HepG2 (cell line): Measurements from ENCODE around the gene NDUFV1. TPM values are rescaled to one million over a fixed set of nuclear protein-coding genes. Genes with fewer than 3 reads are reported as not detected.
A peak's percentile ranks its signal among the peaks of the same experiment; 100 is the strongest.

Experiments used
- CHD2 ChIP-seq: IDR thresholded peaks from 2 replicates; pipeline ENCODE4 v1.6.1; 2011; ENCODE audit warnings: low read depth, low read length, improper control_type of control experiment
- DRAP1 ChIP-seq: IDR thresholded peaks from 2 replicates; pipeline ENCODE4 v1.6.1; 2016; ENCODE audit warnings: missing genetic modification reagents, missing compliant biosample characterization
- MED8 ChIP-seq: sonication (generic); formaldehyde crosslinking; IDR thresholded peaks from 2 replicates; pipeline ENCODE4 v1.8.1; 2023; ENCODE audit warnings: mild to moderate bottlenecking, missing genetic modification reagents; ENCODE audit not compliant: insufficient replicate concordance
- SIX1 ChIP-seq: sonication (generic); formaldehyde crosslinking; IDR thresholded peaks from 2 replicates; pipeline ENCODE4 v1.4.0; 2020; ENCODE audit warnings: missing genetic modification reagents, borderline replicate concordance
- SMYD3 ChIP-seq: sonication (generic); formaldehyde crosslinking; IDR thresholded peaks from 2 replicates; pipeline ENCODE4 v1.8.1; 2023; ENCODE audit warnings: mild to moderate bottlenecking, missing genetic modification reagents
- TARDBP ChIP-seq: sonication (generic); formaldehyde crosslinking; IDR thresholded peaks from 2 replicates; pipeline ENCODE4 v1.8.0; 2022; ENCODE audit warnings: mild to moderate bottlenecking, missing genetic modification reagents
- ZBTB1 ChIP-seq: sonication (generic); formaldehyde crosslinking; IDR thresholded peaks from 2 replicates; pipeline ENCODE4 v1.4.0; 2020; ENCODE audit warnings: missing genetic modification reagents, borderline replicate concordance
- ZC3H4 ChIP-seq: sonication (generic); formaldehyde crosslinking; IDR thresholded peaks from 2 replicates; pipeline ENCODE4 v1.4.0; 2020; ENCODE audit warnings: missing genetic modification reagents, borderline replicate concordance
- ZFP36L1 ChIP-seq: sonication (generic); formaldehyde crosslinking; IDR thresholded peaks from 2 replicates; pipeline ENCODE4 v1.8.0; 2022; ENCODE audit warnings: mild to moderate bottlenecking, missing genetic modification reagents, moderate library complexity
- ZKSCAN8 ChIP-seq: IDR thresholded peaks from 2 replicates; pipeline ENCODE4 v1.6.1; 2016; ENCODE audit warnings: borderline replicate concordance, missing genetic modification reagents, missing compliant biosample characterization
- ZNF124 ChIP-seq: sonication (generic); formaldehyde crosslinking; IDR thresholded peaks from 2 replicates; pipeline ENCODE4 v1.4.0; 2020; ENCODE audit warnings: missing genetic modification reagents
- ZNF143 ChIP-seq: sonication (generic); formaldehyde crosslinking; IDR thresholded peaks from 2 replicates; pipeline ENCODE4 v1.4.0; 2020; ENCODE audit warnings: missing genetic modification reagents
- ZNF275 ChIP-seq: sonication (generic); formaldehyde crosslinking; IDR thresholded peaks from 2 replicates; pipeline ENCODE4 v1.8.0; 2022; ENCODE audit warnings: missing genetic modification reagents, mild to moderate bottlenecking, inconsistent platforms, borderline replicate concordance
- ZNF296 ChIP-seq: sonication (generic); formaldehyde crosslinking; conservative IDR thresholded peaks from 2 replicates; pipeline ENCODE4 v1.5.0; 2020; ENCODE audit warnings: mild to moderate bottlenecking, missing genetic modification reagents
- ZNF3 ChIP-seq: IDR thresholded peaks from 2 replicates; pipeline ENCODE4 v1.7.0; 2017; ENCODE audit warnings: inconsistent platforms
- ZNF543 ChIP-seq: sonication (generic); formaldehyde crosslinking; IDR thresholded peaks from 2 replicates; pipeline ENCODE4 v1.4.0; 2020; ENCODE audit warnings: mild to moderate bottlenecking, missing genetic modification reagents
- ZNF710 ChIP-seq: sonication (generic); formaldehyde crosslinking; IDR thresholded peaks from 2 replicates; pipeline ENCODE4 v1.5.0; 2020; ENCODE audit warnings: mild to moderate bottlenecking, missing genetic modification reagents, borderline replicate concordance
- polyA plus RNA-seq, 8 experiments: library from polyadenylated mRNA; depleted of rRNA in 3 of 8; stranded (reverse) in 7 of 8; unstranded in 1 of 8; fragments of >200 nt; fragmentation: Illumina TruSeq in 4 of 8; extraction: Trizol in 4 of 8; gene quantifications; 2 replicates each; pipeline versions ENCODE4 v1.2.1 to v1.2.3, GENCODE V29; 2011 to 2016; ENCODE audit warnings: low read depth in 4 of 8, missing spikeins in 1 of 8, mixed read lengths in 1 of 8; ENCODE audit not compliant: insufficient read depth in 1 of 8
- total RNA-seq, 5 experiments: library from RNA; depleted of rRNA; stranded (reverse); fragments of >200 nt; fragmentation: Illumina TruSeq; extraction: Trizol; gene quantifications; 2 replicates each; pipeline ENCODE4 v1.2.3, GENCODE V29; 2016; ENCODE audit warnings: low read depth in 1 of 5
- TF ChIP-seq, protein P1 (sequence below): sonication (generic); formaldehyde crosslinking; IDR thresholded peaks from 2 replicates; pipeline ENCODE4 v1.8.1; 2022; ENCODE audit warnings: low read depth, mild to moderate bottlenecking, missing genetic modification reagents
- TF ChIP-seq, protein P2 (sequence below): sonication (generic); formaldehyde crosslinking; IDR thresholded peaks from 2 replicates; pipeline ENCODE4 v1.4.0; 2020; ENCODE audit warnings: missing genetic modification reagents; ENCODE audit errors: not compliant biosample characterization
- TF ChIP-seq, protein P3 (sequence below): sonication (generic); formaldehyde crosslinking; conservative IDR thresholded peaks from 2 replicates; pipeline ENCODE4 v1.8.1; 2023; ENCODE audit warnings: missing genetic modification reagents

The NDUFV1 gene
- total and polyA plus RNA-seq, 2 of the 13 experiments (the other 11 are each of a cell fraction or from before 2014, with no cell fraction given), result 88.9 to 137 TPM

GRCh38 chr11:67632175-67632981, 25.6 kb downstream of the NDUFV1 start (continued):
- TF ChIP-seq ZNF710 (no peak; the same call in 1 of the 2 replicates), SMYD3 (CRISPR knock-in tag) (no peak), ZNF275 (no peak), CHD2 (no peak), ZBTB1 (CRISPR knock-in tag) (no peak), TARDBP (CRISPR knock-in tag) (no peak), ZC3H4 (CRISPR knock-in tag) (no peak), ZFP36L1 (CRISPR knock-in tag) (peak; percentile 42; the same call in 1 of the 2 replicates), ZNF143 (CRISPR knock-in tag) (0 out of 2 replicates have a peak, but pooled peaks have one; percentile 28), ZNF296 (CRISPR knock-in tag) (no peak), ZNF124 (CRISPR knock-in tag) (peak; percentile 69; the same call in 1 of the 2 replicates), SIX1 (CRISPR knock-in tag) (no peak; the same call in 1 of the 2 replicates), ZKSCAN8 (CRISPR knock-in tag) (no peak), DRAP1 (no peak), ZNF543 (no peak), MED8 (no peak), ZNF3 (CRISPR knock-in tag) (no peak)
- TF ChIP-seq, protein P1, sequence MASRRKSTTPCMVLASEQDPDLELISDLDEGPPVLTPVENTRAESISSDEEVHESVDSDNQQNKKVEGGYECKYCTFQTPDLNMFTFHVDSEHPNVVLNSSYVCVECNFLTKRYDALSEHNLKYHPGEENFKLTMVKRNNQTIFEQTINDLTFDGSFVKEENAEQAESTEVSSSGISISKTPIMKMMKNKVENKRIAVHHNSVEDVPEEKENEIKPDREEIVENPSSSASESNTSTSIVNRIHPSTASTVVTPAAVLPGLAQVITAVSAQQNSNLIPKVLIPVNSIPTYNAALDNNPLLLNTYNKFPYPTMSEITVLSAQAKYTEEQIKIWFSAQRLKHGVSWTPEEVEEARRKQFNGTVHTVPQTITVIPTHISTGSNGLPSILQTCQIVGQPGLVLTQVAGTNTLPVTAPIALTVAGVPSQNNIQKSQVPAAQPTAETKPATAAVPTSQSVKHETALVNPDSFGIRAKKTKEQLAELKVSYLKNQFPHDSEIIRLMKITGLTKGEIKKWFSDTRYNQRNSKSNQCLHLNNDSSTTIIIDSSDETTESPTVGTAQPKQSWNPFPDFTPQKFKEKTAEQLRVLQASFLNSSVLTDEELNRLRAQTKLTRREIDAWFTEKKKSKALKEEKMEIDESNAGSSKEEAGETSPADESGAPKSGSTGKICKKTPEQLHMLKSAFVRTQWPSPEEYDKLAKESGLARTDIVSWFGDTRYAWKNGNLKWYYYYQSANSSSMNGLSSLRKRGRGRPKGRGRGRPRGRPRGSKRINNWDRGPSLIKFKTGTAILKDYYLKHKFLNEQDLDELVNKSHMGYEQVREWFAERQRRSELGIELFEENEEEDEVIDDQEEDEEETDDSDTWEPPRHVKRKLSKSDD (CRISPR knock-in tag), result peak; percentile 69; the same call in 1 of the 2 replicates
- TF ChIP-seq, protein P2, sequence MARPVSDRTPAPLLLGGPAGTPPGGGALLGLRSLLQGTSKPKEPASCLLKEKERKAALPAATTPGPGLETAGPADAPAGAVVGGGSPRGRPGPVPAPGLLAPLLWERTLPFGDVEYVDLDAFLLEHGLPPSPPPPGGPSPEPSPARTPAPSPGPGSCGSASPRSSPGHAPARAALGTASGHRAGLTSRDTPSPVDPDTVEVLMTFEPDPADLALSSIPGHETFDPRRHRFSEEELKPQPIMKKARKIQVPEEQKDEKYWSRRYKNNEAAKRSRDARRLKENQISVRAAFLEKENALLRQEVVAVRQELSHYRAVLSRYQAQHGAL (CRISPR knock-in tag), result no peak
- TF ChIP-seq, protein P3, sequence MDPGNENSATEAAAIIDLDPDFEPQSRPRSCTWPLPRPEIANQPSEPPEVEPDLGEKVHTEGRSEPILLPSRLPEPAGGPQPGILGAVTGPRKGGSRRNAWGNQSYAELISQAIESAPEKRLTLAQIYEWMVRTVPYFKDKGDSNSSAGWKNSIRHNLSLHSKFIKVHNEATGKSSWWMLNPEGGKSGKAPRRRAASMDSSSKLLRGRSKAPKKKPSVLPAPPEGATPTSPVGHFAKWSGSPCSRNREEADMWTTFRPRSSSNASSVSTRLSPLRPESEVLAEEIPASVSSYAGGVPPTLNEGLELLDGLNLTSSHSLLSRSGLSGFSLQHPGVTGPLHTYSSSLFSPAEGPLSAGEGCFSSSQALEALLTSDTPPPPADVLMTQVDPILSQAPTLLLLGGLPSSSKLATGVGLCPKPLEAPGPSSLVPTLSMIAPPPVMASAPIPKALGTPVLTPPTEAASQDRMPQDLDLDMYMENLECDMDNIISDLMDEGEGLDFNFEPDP (CRISPR knock-in tag), result no peak
